Neural cell (in vitro differentiated cells): ENCODE results near the gene MIPOL1. TPM values are rescaled to one million over a fixed set of nuclear protein-coding genes. Genes with fewer than 3 reads are reported as not detected.

Experiments
- H2AFZ ChIP-seq: fragments of 200-600, 300-800 bp; sonication (generic), shearing (Covaris generic); 2 replicates; pipeline ENCODE4 v1.6.0; 2014; ENCODE audit warnings: low read depth, mild to moderate bottlenecking, antibody characterized with exemption, low read length, moderate library complexity
- H3F3A ChIP-seq: fragments of 200-600 bp; shearing (Covaris generic); 2 replicates; pipeline ENCODE4 v1.6.1; 2016; ENCODE audit warnings: mild to moderate bottlenecking, moderate library complexity, mixed read lengths, antibody characterized with exemption, low read length; ENCODE audit not compliant: insufficient read depth, poor library complexity, severe bottlenecking
- H3K27ac ChIP-seq: fragments of 200-600, 300-800 bp; sonication (generic), shearing (Covaris generic); 2 replicates; pipeline ENCODE4 v1.5.1; 2014; ENCODE audit warnings: mild to moderate bottlenecking, low read length, moderate library complexity
- H3K27me3 ChIP-seq: fragments of 300-800, 200-600 bp; sonication (generic), shearing (Covaris generic); 2 replicates; pipeline ENCODE4 v1.6.0; 2014; ENCODE audit warnings: mild to moderate bottlenecking, low read depth, low read length, moderate library complexity; ENCODE audit not compliant: insufficient read depth
- H3K36me3 ChIP-seq: fragments of 300-800, 200-600 bp; sonication (generic), shearing (Covaris generic); 2 replicates; pipeline ENCODE4 v1.5.1; 2014; ENCODE audit warnings: mild to moderate bottlenecking, antibody characterized with exemption, low read length, moderate library complexity; ENCODE audit not compliant: insufficient read depth
- H3K4me2 ChIP-seq: fragments of 300-800, 200-600 bp; sonication (generic), shearing (Covaris generic); 2 replicates; pipeline ENCODE4 v1.6.0; 2014; ENCODE audit warnings: mild to moderate bottlenecking, low read length
- H3K4me3 ChIP-seq: fragments of 300-800, 200-600 bp; sonication (generic), shearing (Covaris generic); 2 replicates; pipeline ENCODE4 v1.5.1; 2014; ENCODE audit warnings: mild to moderate bottlenecking, low read length, moderate library complexity
- H3K79me2 ChIP-seq: fragments of 200-600 bp; shearing (Covaris generic); replicated peaks from 2 replicates; pipeline ENCODE4 v1.6.0; 2014; ENCODE audit warnings: mild to moderate bottlenecking, low read length, moderate library complexity; ENCODE audit not compliant: insufficient read depth
- H3K9ac ChIP-seq: fragments of 300-800, 200-600 bp; sonication (generic), shearing (Covaris generic); 2 replicates; pipeline ENCODE4 v1.6.1; 2016; ENCODE audit warnings: mild to moderate bottlenecking, low read length, mixed read lengths
- H3K9me2 ChIP-seq: fragments of 200-600 bp; shearing (Covaris generic); 2 replicates; pipeline ENCODE4 v1.6.1; 2016; ENCODE audit warnings: mild to moderate bottlenecking, low read length, mixed read lengths; ENCODE audit not compliant: insufficient read depth
- H3K9me3 ChIP-seq: fragments of 200-600, 300-800 bp; sonication (generic), shearing (Covaris generic); 2 replicates; pipeline ENCODE4 v1.6.1; 2016; ENCODE audit warnings: mild to moderate bottlenecking, mixed run types, low read length, moderate library complexity, mixed read lengths
- H4K20me1 ChIP-seq: fragments of 200-600 bp; shearing (Covaris generic); 2 replicates; pipeline ENCODE4 v1.6.1; 2016; ENCODE audit warnings: mild to moderate bottlenecking, mixed run types; ENCODE audit not compliant: insufficient read depth
- EP300 ChIP-seq: fragments of 450-650 bp; conservative IDR thresholded peaks from 2 replicates; pipeline ENCODE4 v1.6.1; 2014; ENCODE audit warnings: antibody characterized with exemption, mild to moderate bottlenecking, moderate library complexity; ENCODE audit not compliant: poor library complexity, severe bottlenecking
- EZH2 ChIP-seq: fragments of 200-600, 300-800 bp; shearing (Covaris generic), sonication (generic); IDR thresholded peaks from 2 replicates; pipeline ENCODE4 v1.6.1; 2014; ENCODE audit warnings: antibody characterized with exemption, low read length, borderline replicate concordance, mild to moderate bottlenecking; ENCODE audit not compliant: insufficient read depth, poor library complexity, severe bottlenecking
- MXI1 ChIP-seq: fragments of 450-650 bp; conservative IDR thresholded peaks from 2 replicates; pipeline ENCODE4 v1.6.1; 2014; ENCODE audit warnings: antibody characterized with exemption, mild to moderate bottlenecking; ENCODE audit not compliant: poor library complexity, severe bottlenecking
- POLR2AphosphoS5 ChIP-seq: IDR thresholded peaks from 2 replicates; pipeline ENCODE4 v1.6.1; 2012
- RAD21 ChIP-seq: fragments of 450-650 bp; conservative IDR thresholded peaks from 2 replicates; pipeline ENCODE4 v1.6.1; 2014; ENCODE audit warnings: antibody characterized with exemption, mild to moderate bottlenecking, moderate library complexity
- REST ChIP-seq: IDR thresholded peaks from 2 replicates; pipeline ENCODE4 v1.6.1; 2012; ENCODE audit warnings: borderline replicate concordance
- SMC3 ChIP-seq: fragments of 450-650 bp; conservative IDR thresholded peaks from 2 replicates; pipeline ENCODE4 v1.6.1; 2014; ENCODE audit warnings: antibody characterized with exemption, mild to moderate bottlenecking, moderate library complexity; ENCODE audit not compliant: poor library complexity
- TAF1 ChIP-seq: IDR thresholded peaks from 2 replicates; pipeline ENCODE4 v1.6.1; 2012; ENCODE audit warnings: low read depth
- polyA plus RNA-seq: library from polyadenylated mRNA; depleted of rRNA; stranded (reverse); fragments of >200 nt; gene quantifications from 2 replicates; pipeline ENCODE4 v1.2.3, GENCODE V29; 2014
- TF ChIP-seq, protein P1 (sequence below): fragments of 450-650 bp; IDR thresholded peaks from 2 replicates; pipeline ENCODE4 v1.5.1; 2014; ENCODE audit warnings: antibody characterized with exemption, mild to moderate bottlenecking, moderate library complexity; ENCODE audit not compliant: poor library complexity, severe bottlenecking

Gene MIPOL1
- polyA plus RNA-seq, 1 donor from 2014 or later = 1.3 TPM

GRCh38 chr14:37422748-37423147 lies 225.0 kb downstream of the MIPOL1 start:
- no peak overlapping the region for H3K4me3 ChIP-seq
- no peaks in the 10 kb centered on the region for H3K9me3 ChIP-seq
- H3K9me2 ChIP-seq = no peaks in the 10 kb centered on the region
- H3K27ac ChIP-seq = no peak overlapping the region
- TF ChIP-seq POLR2AphosphoS5 (no peak), SMC3 (no peak), MXI1 (no peak), RAD21 (no peak), TAF1 (no peak), EP300 (no peak), EZH2 (no peak), REST (no peak)
- TF ChIP-seq, protein P1, sequence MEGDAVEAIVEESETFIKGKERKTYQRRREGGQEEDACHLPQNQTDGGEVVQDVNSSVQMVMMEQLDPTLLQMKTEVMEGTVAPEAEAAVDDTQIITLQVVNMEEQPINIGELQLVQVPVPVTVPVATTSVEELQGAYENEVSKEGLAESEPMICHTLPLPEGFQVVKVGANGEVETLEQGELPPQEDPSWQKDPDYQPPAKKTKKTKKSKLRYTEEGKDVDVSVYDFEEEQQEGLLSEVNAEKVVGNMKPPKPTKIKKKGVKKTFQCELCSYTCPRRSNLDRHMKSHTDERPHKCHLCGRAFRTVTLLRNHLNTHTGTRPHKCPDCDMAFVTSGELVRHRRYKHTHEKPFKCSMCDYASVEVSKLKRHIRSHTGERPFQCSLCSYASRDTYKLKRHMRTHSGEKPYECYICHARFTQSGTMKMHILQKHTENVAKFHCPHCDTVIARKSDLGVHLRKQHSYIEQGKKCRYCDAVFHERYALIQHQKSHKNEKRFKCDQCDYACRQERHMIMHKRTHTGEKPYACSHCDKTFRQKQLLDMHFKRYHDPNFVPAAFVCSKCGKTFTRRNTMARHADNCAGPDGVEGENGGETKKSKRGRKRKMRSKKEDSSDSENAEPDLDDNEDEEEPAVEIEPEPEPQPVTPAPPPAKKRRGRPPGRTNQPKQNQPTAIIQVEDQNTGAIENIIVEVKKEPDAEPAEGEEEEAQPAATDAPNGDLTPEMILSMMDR = no peak
- no peaks in the 10 kb centered on the region for H3F3A ChIP-seq
- H2AFZ ChIP-seq = no peak overlapping the region
- no peak overlapping the region for H3K4me2 ChIP-seq
- no peaks in the 10 kb centered on the region for H3K79me2 ChIP-seq
- H4K20me1 ChIP-seq = no peaks in the 10 kb centered on the region
- H3K36me3 ChIP-seq = no peaks in the 10 kb centered on the region
- no peak overlapping the region for H3K9ac ChIP-seq
- no peaks in the 10 kb centered on the region for H3K27me3 ChIP-seq

DNA sequence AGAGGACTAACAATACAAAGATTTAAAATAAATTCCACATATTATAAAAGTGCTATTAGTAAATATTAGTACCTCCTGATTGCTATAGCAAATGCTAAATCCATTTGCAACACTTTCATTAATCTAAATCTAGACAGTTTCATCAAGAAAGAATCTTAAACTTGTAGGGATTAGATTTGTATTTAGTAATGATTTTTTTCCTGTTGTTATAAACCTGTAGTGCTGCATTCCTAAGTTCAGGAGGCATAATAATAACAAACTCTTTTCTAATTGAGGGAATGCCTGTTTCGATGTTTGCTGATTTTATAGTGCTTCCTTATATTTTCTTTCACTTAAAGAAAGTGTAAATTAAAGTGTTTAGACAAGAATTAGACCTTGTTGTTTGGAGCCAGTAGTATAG lies 231.2 kb downstream of the MIPOL1 start:
- Histone ChIP-seq H3K9me3 (no peaks in the 10 kb centered on the region), H3K9ac (no peak overlapping the region), H3K27me3 (no peaks in the 10 kb centered on the region), H2AFZ (no peak overlapping the region), H3K4me2 (no peak overlapping the region), H3K9me2 (no peaks in the 10 kb centered on the region), H3K4me3 (no peak overlapping the region), H3F3A (no peaks in the 10 kb centered on the region), H3K36me3 (no peaks in the 10 kb centered on the region), H3K27ac (no peak overlapping the region), H3K79me2 (no peaks in the 10 kb centered on the region), H4K20me1 (no peaks in the 10 kb centered on the region)
- TF ChIP-seq EZH2 = no peak
- TF ChIP-seq MXI1 = no peak
- TF ChIP-seq TAF1 = no peak
- TF ChIP-seq EP300 = no peak
- no peak for TF ChIP-seq REST
- TF ChIP-seq SMC3 = no peak
- TF ChIP-seq POLR2AphosphoS5 = no peak
- TF ChIP-seq, protein P1 = no peak
- TF ChIP-seq RAD21 = no peak
